K562 (cell line): ENCODE data around the gene FGFR1OP2. TPM values are rescaled to one million over a fixed set of nuclear protein-coding genes. Genes with fewer than 3 reads are reported as not detected.

Experiments
- CXXC5 ChIP-seq: fragments of 250-450 bp; sonication (Bioruptor Pico); IDR thresholded peaks from 2 replicates; pipeline ENCODE4 v1.8.0; 2022; ENCODE audit warnings: inconsistent platforms, mild to moderate bottlenecking, moderate library complexity
- DPF2 ChIP-seq: fragments of 450-650 bp; IDR thresholded peaks from 2 replicates; pipeline ENCODE4 v1.6.1; 2016
- ELF1 ChIP-seq: fragments of 200-800 bp; sonication (Bioruptor generic); IDR thresholded peaks from 2 replicates; pipeline ENCODE4 v1.6.1; 2016; ENCODE audit warnings: missing genetic modification characterization, missing compliant biosample characterization
- ETV6 ChIP-seq, 3 experiments: fragments of 150-350 bp in 1 of 3; sonication (generic) in 1 of 3; formaldehyde crosslinking in 1 of 3; IDR thresholded peaks; 2 replicates each; pipeline versions ENCODE4 v1.6.1 to v1.8.0; 2014 to 2022; ENCODE audit warnings: borderline replicate concordance in 2 of 3, low read depth in 2 of 3, antibody characterized with exemption in 1 of 3, low read length in 1 of 3, mild to moderate bottlenecking in 1 of 3, missing genetic modification reagents in 1 of 3
- FOXK2 ChIP-seq, 2 experiments: fragments of 450-650 bp; IDR thresholded peaks in 1 of 2; conservative IDR thresholded peaks in 1 of 2; 2 replicates each; pipeline ENCODE4 v1.6.1; 2016; ENCODE audit warnings: low read depth in 2 of 2, mild to moderate bottlenecking in 1 of 2
- HNRNPL ChIP-seq: fragments of 200-400 bp; formaldehyde crosslinking; IDR thresholded peaks from 2 replicates; pipeline ENCODE4 v1.6.1; 2017; ENCODE audit warnings: low read depth, mild to moderate bottlenecking, low read length
- HNRNPLL ChIP-seq: fragments of 200-400 bp; formaldehyde crosslinking; IDR thresholded peaks from 2 replicates; pipeline ENCODE4 v1.6.1; 2017; ENCODE audit warnings: low read length, low read depth, mild to moderate bottlenecking; ENCODE audit not compliant: poor library complexity, severe bottlenecking
- ID3 ChIP-seq, 2 experiments: fragments of 250-450 bp in 1 of 2; fragments of 450-650 bp in 1 of 2; sonication (Bioruptor Pico) in 1 of 2; IDR thresholded peaks; 2 replicates each; pipeline versions ENCODE4 v1.6.1 to v1.8.0; 2016 to 2021; ENCODE audit warnings: mild to moderate bottlenecking in 2 of 2, moderate library complexity in 2 of 2, missing compliant biosample characterization in 1 of 2, missing genetic modification characterization in 1 of 2
- MAZ ChIP-seq, 2 experiments: fragments of 450-650 bp in 1 of 2; sonication (generic) in 1 of 2; formaldehyde crosslinking; IDR thresholded peaks in 1 of 2; conservative IDR thresholded peaks in 1 of 2; 2 replicates each; pipeline versions ENCODE4 v1.4.0 to v1.5.0; 2020; ENCODE audit warnings: mild to moderate bottlenecking in 1 of 2, missing genetic modification reagents in 1 of 2
- MTA3 ChIP-seq: fragments of 450-650 bp; formaldehyde crosslinking; IDR thresholded peaks from 2 replicates; pipeline ENCODE4 v1.6.1; 2017; ENCODE audit warnings: mild to moderate bottlenecking, borderline replicate concordance
- PHF8 ChIP-seq: fragments of 200-600 bp; sonication (generic); IDR thresholded peaks from 2 replicates; pipeline ENCODE4 v1.6.1; 2012; ENCODE audit warnings: mixed run types, mild to moderate bottlenecking, inconsistent platforms, low read length, moderate library complexity, borderline replicate concordance
- POLR2A ChIP-seq: fragments of 450-650 bp; conservative IDR thresholded peaks from 2 replicates; pipeline ENCODE4 v1.6.1; 2016
- POLR2AphosphoS5 ChIP-seq: IDR thresholded peaks from 2 replicates; pipeline ENCODE4 v1.6.1; 2011; ENCODE audit warnings: mild to moderate bottlenecking, low read depth, low read length, moderate library complexity; ENCODE audit not compliant: control insufficient read depth, insufficient read depth
- POU5F1 ChIP-seq: fragments of 150-350 bp; IDR thresholded peaks from 2 replicates; pipeline ENCODE4 v1.6.1; 2014; ENCODE audit warnings: borderline replicate concordance, low read length, low read depth, mild to moderate bottlenecking; ENCODE audit not compliant: partially characterized antibody
- RBFOX2 ChIP-seq: fragments of 200-400 bp; formaldehyde crosslinking; IDR thresholded peaks from 2 replicates; pipeline ENCODE4 v1.6.1; 2017; ENCODE audit warnings: low read depth, mild to moderate bottlenecking, low read length, moderate library complexity
- SIN3A ChIP-seq, 2 experiments: fragments of 150-350 bp in 1 of 2; IDR thresholded peaks; 2 replicates each; pipeline ENCODE4 v1.6.1; 2011 to 2016; ENCODE audit warnings: borderline replicate concordance in 2 of 2, low read depth in 2 of 2, low read length in 2 of 2, mild to moderate bottlenecking in 2 of 2, moderate library complexity in 2 of 2; ENCODE audit not compliant: control insufficient read depth in 1 of 2
- SMARCA4 ChIP-seq: fragments of 450-650 bp; IDR thresholded peaks from 2 replicates; pipeline ENCODE4 v1.6.1; 2016
- SP2 ChIP-seq: IDR thresholded peaks from 2 replicates; pipeline ENCODE4 v1.6.1; 2011; ENCODE audit warnings: mild to moderate bottlenecking, low read depth, low read length, moderate library complexity; ENCODE audit not compliant: poor library complexity, severe bottlenecking; ENCODE audit errors: extremely low read depth
- TBP ChIP-seq: optimal IDR thresholded peaks from 2 replicates; pipeline ENCODE3; 2011; ENCODE audit warnings: low read depth, low read length, improper control_type of control experiment
- TFAM ChIP-seq: fragments of 250-450 bp; sonication (Bioruptor Pico); conservative IDR thresholded peaks from 2 replicates; pipeline ENCODE4 v1.5.0; 2021; ENCODE audit warnings: mild to moderate bottlenecking, moderate library complexity
- UBTF ChIP-seq, 2 experiments: IDR thresholded peaks; 2 replicates each; pipeline ENCODE4 v1.6.1; 2012; ENCODE audit warnings: improper control_type of control experiment in 2 of 2, low read depth in 2 of 2, low read length in 2 of 2, borderline replicate concordance in 1 of 2
- XRCC5 ChIP-seq: fragments of 200-400 bp; formaldehyde crosslinking; IDR thresholded peaks from 2 replicates; pipeline ENCODE4 v1.6.1; 2017; ENCODE audit warnings: low read depth, mild to moderate bottlenecking, low read length
- ZFX ChIP-seq: sonication (generic); formaldehyde crosslinking; IDR thresholded peaks from 2 replicates; pipeline ENCODE4 v1.8.0; 2022; ENCODE audit warnings: mild to moderate bottlenecking, missing genetic modification reagents, moderate library complexity
- ZNF57 ChIP-seq: fragments of 450-650 bp; formaldehyde crosslinking; IDR thresholded peaks from 2 replicates; pipeline ENCODE4 v1.4.0; 2020; ENCODE audit warnings: mild to moderate bottlenecking, moderate library complexity
- polyA plus RNA-seq, 8 experiments: library from polyadenylated mRNA; depleted of rRNA in 4 of 8; stranded (reverse) in 5 of 8; unstranded in 3 of 8; fragments of >200 nt; fragmentation: Nextera tagmentation in 2 of 8; fragmentation: Illumina TruSeq in 1 of 8; extraction: Ambion mirVana in 2 of 8; extraction: Trizol in 1 of 8; gene quantifications; 2 replicates each; pipeline versions ENCODE4 v1.2.1 to v1.2.3, GENCODE V29; 2011 to 2014; ENCODE audit warnings: inconsistent platforms in 1 of 8, missing spikeins in 1 of 8
- total RNA-seq, 7 experiments: library from RNA; depleted of rRNA in 6 of 7; stranded (reverse); fragments of >200 nt in 6 of 7; fragmentation: Illumina TruSeq in 2 of 7; extraction: Trizol in 2 of 7; gene quantifications; 2 replicates each; pipeline versions ENCODE4 v1.2.1 to v1.2.3, GENCODE V29; 2011 to 2021; ENCODE audit warnings: low replicate concordance in 1 of 7

Gene FGFR1OP2
- total and polyA plus RNA-seq, 9 of the 15 experiments (the other 6 are each of a cell fraction or from before 2014, with no cell fraction given), result 31.6 to 49.0 (median 37.1) TPM

- TF ChIP-seq SIN3A (IDR thresholded peaks at IDR 0.05; ENCODE audit: borderline replicate concordance in 2 of 2, control insufficient read depth in 1 of 2, low read depth in 2 of 2, low read length in 2 of 2) (peak; percentile 9 to 38; a peak in 1 of 4 replicates), FOXK2 (conservative IDR thresholded peaks at IDR 0.05 in 1 of 2, IDR thresholded peaks at IDR 0.05 in 1 of 2; ENCODE audit: low read depth in 2 of 2) (0 out of 4 replicates have a peak, but pooled peaks of 1 of the 2 experiments have one; percentile 11), DPF2 (no peak), RBFOX2 (peak; percentile 98), PHF8 (peak; percentile 96), SP2 (peak; percentile 11), UBTF (IDR thresholded peaks at IDR 0.05; ENCODE audit: borderline replicate concordance in 1 of 2, low read depth in 2 of 2, low read length in 2 of 2) (no peak), TBP (peak; percentile 83), POLR2A (peak; percentile 95), ZFX (peak; percentile 68), MAZ (CRISPR knock-in tag; conservative IDR thresholded peaks at IDR 0.05 in 1 of 2, IDR thresholded peaks at IDR 0.05 in 1 of 2) (peak; percentile 52 to 55; a peak in 1 of 4 replicates), XRCC5 (peak; percentile 15; the same call in 1 of the 2 replicates), CXXC5 (CRISPR knock-in tag) (peak; percentile 78), MTA3 (peak; percentile 62; the same call in 1 of the 2 replicates), ZNF57 (CRISPR knock-in tag) (no peak), ETV6 (IDR thresholded peaks at IDR 0.05; ENCODE audit: borderline replicate concordance in 1 of 2, low read depth in 2 of 2, low read length in 1 of 2) (no peak), ETV6 (CRISPR knock-in tag; IDR thresholded peaks at IDR 0.05; ENCODE audit: borderline replicate concordance) (no peak), POLR2AphosphoS5 (peak; percentile 79), HNRNPLL (peak; percentile 80), POU5F1 (peak; percentile 75), ELF1 (tag) (peak; percentile 73), HNRNPL (no peak), SMARCA4 (no peak), ID3 (CRISPR knock-in tag; IDR thresholded peaks at IDR 0.05) (0 out of 2 replicates have a peak, but pooled peaks have one; percentile 22), ID3 (tag; IDR thresholded peaks at IDR 0.05) (no peak), TFAM (no peak)
These were observed at the start of gene FGFR1OP2, which contains the start of gene INTS13 (continued) for GRCh38 chr12:26937863-26938700.
